ENCODE results near the gene MRPS18A.
"Not testable (repeated sequence)": the region's sequence is repeated elsewhere in the genome, so short reads cannot be mapped to it uniquely, and the experiment has no call there.

Gene MRPS18A

GRCh38 chr6:43670623-43670986, 17.0 kb downstream of the MRPS18A start:
- DNase-seq (ENCODE audit: low spot score), result no peak

DNA sequence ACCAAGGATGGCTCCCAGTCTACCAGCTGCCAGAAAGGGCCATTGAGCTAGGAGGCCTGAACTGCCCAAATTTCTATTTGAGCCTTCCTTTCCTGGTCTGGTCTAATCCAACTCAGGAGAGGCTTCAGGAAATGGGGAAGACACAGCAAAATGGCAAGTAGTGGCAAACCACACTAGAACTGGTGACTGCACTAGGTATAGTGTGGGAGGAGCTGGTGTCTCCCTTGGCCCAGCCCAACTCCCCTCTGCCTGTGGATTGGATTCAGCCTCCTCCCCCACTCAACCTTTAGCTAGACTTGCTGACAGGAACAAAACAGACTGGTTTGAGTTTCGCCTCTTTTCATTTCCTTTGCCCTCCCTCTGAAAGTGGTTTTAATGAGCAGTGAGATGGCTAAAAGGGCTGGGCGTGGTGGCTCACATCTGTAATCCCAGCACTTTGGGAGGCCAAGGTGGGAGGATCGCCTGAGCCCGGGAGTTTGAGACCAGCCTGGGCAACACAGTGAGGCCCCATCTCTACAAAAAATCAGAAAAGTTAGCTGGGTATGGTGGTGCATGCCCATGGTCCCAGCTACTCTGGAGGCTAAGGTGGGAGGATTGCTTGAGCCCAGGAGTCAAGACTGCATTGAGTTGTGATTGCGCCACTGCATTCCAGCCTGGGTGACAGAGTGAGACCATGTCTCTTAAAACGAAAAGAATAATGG, 17.5 kb downstream of the MRPS18A start:
- peak; percentile 30 for DNase-seq (ENCODE audit: low spot score)

DNA sequence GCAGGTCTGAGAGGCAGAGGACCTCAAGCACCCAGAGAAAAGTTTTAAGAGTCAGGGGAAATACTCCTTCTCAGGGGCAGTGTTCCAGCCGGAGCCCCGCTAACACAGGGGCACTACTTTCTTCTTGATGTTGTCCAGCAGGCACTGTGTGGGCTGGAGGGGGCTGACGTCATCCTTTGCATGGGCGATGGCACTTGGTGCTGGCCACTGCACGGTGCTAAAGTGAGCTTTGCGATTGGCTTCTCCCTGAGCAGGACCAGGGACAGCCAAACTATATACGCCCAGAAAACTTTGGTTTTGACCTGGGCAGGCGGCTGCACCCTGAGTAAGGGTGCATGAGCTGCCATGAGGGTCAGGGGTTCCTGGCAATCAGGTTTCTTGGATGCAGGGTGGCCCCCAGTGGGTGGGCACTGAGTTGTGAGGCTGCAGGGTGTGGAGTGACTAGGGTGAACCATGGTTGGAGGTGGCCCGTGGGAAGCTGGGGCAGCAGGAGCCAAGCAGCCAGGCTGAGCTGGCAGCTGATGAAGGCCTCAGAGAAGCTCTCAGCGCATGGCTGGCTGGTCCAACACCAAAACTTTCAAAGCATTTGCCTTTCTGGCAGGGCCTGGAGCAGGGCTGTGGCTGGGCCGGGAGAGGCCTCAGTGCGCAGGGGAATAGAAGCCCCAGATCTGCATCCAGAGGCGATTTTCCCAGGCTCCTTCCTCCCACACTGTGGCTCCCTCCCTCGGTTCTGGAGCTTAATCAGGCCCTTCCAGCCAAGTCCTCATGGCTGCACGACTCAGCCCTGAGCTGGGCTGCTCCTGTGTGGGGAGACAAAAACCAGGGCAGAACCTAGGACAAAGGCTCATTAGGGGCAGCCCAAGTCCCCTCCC, 18.3 kb downstream of the MRPS18A start:
- DNase-seq (ENCODE audit: low spot score), result peak; percentile 37

GRCh38 chr6:43668151-43669028, 19.2 kb downstream of the MRPS18A start:
- peak; percentile 99 for DNase-seq (ENCODE audit: low spot score)

DNA sequence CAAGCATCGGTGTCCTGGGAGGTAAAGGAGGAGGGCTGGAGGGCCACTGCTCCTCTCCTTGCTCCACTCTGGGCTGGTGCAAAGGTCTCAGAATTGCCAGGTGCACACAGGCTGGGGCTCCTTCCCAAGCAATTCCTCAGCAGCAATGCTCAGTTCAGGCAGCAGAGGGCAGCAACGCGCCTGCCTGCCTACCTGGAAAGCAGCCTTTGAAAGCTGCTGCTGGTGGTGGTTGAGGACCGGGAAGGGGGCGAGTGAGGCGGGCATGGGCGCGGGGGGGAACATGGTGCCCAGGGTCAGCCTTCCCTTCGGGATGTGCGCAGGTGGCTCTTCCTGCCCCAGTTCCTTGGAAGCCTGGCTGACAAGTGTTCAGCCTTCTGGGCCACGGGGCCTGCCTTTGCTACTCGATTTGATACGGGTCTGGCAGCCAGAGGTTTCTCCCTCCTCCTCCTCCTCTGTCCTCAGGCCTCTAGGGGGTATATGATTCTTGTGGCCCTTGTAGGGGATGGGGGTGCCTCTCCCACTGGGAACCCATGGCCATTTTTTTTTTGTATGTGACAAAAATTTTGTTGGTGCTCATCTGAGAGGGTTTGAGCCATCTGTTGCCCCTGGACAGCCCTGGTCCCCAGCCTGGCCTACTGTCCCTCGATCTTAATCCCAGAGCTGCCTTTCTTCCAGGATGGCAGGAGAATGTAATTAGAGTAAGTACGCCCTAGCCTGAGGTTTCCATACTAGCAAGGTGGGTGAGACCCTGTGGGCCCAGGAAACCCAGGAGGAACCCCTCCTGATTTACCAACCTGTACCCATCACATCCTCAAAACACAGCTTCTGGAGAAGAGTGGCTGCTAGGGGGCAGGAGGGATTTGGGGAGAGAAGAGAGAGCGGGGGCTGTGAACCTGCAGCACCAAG, 20.1 kb downstream of the MRPS18A start:
- peak; percentile 87 for DNase-seq (ENCODE audit: low spot score)

DNA sequence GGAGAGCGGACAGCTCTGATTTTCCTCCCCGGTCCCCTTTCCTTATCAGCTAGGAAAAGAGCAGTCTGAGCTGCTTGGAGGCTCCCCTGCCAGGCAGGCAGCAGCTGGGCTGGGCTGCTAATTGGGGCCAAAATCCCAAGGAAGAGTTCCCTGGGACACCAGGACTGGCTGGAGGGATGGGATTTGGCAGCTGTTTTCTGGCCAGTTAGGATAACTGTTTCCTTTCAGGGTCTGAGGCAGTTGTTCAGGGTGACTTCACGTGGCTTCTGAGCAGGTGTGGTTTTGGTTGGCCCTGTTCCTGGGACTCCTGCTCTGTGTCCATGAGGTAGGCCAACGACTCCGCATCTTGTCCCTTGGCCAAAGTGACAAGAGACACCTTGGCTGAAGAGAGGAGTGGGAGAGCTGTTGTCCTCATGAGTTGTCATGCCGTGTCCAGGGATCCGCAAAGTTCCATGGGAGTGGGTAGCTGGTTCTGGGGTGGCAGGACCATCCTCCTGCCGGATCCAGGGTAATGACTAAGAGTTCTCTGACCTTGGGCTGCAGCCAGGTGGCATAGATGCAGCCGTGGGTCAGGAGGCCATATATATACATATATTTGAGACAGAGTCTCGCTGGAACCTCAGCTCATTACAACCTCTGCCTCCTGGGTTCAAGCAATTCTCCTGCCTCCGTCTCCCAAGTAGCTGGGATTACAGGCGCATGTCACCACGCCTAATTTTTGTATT, 21.2 kb downstream of the MRPS18A start:
- no peak for DNase-seq (ENCODE audit: low spot score)

DNA sequence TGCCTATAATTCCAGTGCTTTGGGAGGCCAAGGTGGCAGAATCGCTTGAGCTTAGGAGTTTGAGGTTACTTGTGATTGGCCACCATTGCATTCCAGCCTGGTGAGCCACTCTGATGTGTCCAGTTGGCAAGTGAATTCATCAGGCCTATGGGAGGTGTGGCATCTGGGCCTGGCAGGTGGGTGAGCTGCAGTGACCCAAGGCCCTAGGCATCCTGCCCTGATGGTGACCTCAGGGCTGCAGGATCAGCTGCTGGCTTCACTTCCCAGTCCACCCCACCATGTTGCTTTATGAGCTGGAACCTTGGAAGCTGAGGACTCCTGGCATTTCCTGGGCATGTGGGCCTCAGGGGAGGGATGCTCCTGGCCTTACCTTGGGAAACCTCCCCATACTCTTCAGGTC, 22.2 kb downstream of the MRPS18A start:
- DNase-seq (ENCODE audit: low spot score), result peak; percentile 97

- not testable (repeated sequence) for DNase-seq (ENCODE audit: low spot score)
Observed at GRCh38 chr6:43662948-43663347, 24.6 kb downstream of the MRPS18A start.

DNA sequence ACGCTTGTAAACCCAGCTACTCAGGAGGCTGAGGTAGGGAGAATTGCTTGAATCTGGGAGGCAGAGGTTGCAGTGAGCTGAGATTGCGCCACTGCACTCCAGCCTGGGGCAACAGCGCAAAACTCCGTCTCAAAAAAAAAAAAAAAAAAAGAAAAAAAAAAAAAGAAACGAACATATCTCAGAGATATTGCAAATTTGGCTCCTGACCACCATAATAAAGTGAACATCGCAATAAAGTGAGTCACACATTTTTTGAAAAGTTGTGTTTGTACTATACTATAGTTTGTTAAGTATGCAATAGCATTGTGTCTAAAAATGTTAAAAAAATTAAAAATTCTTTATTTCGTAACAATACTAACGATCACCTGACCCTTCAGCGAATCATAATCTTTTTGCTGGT, 29.4 kb downstream of the MRPS18A start:
- no peak for DNase-seq (ENCODE audit: low spot score)

GRCh38 chr6:43657221-43657802, 30.3 kb downstream of the MRPS18A start:
- no peak for DNase-seq (ENCODE audit: low spot score)

DNA sequence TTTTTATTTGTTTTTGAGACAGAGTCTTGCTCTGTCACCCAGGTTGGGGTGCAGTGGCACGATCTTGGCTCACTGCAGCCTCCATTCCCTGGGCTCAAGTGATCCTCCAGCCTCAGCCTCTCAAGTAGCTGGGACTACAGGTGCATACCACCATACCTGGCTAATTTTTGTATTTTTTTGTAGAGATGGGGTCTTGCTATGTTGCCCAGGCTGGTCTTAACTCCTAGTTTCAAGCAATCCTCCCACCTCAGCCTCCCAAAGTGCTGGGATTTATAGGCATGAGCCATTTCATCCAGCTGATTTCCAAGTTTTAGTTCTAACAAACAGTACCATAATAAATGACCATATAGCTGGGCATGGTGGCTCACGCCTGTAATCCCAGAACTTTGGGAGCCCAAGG, 34.8 kb downstream of the MRPS18A start:
- DNase-seq (ENCODE audit: low spot score), result not testable (repeated sequence)

DNA sequence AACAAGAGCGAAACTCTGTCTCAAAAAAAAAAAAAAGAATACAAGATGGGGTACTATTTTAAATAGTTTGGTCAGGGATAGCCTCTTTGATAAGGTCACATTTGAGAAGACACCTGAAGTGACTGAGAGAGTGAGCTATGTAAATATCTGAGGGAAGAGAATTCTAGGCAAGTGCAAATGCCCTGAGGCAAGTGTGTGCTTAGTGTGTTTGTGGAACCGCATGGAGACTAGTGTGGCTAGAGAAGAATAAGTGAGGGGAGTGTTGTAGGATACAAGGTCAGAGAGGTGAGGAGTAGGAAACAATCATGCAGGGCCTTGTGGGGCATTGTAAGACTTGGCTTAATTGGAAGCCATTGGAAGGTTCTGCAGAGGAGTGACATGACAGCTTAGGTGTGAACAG, 39.3 kb downstream of the MRPS18A start:
- no peak for DNase-seq (ENCODE audit: low spot score)

GRCh38 chr6:43647613-43648012, 40.0 kb downstream of the MRPS18A start:
- no peak for DNase-seq (ENCODE audit: low spot score)

DNA sequence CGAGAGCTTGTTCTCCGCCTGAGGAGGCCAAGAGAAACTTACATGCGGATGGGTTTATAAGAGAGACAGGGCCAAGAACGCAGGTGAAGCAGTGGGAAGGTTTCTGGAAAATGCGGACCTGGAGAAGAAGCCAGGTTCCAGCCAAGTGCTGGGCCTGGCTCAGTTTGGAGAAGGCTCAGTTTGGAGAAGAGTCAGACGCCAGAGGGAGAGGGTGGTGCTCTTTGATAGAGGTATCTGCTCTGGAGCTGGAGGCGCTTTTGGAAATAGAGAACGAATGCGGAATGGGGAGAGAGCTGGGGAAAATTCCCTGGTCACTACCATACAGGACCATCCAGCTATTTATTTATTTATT, 42.0 kb downstream of the MRPS18A start:
- no peak for DNase-seq (ENCODE audit: low spot score)

DNA sequence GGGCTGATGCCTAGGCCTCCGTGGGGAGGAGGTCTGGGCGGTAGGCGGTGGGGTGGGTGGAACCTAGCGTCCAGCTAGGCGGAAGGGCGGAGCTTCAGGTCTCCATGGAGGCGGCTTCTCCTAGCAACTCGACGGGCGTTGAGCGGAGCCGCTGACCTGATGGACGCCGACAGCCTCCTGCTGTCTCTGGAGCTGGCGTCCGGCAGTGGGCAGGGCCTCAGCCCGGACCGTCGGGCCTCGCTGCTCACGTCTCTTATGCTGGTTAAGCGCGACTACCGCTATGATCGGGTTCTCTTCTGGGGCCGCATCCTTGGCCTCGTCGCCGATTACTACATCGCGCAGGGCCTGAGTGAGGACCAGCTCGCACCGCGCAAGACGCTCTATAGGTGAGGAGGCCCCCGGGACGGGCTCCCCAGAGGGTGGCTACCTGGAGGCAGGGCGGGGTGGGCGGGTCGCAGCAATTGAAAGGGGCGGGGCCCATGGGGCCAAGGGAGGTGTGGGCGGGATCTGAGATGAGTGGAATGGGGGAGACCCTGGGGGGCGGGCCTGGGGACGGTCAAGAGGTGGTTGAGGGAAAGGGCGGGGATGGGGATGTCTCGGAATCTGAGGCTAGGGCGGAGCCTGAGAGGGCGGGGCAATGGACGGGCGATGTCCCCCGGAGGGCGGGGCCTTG, 42.5 kb downstream of the MRPS18A start, which contains the start of gene RSPH9:
Gene RSPH9, plus strand, starts transcription at position 97 of the 673 bp plus-strand sequence. Its CDS starts 63 bp downstream, at position 160.
- peak; percentile 25 for DNase-seq (ENCODE audit: low spot score)

- DNase-seq (ENCODE audit: low spot score), result peak; percentile 71
Observed at GRCh38 chr6:43639984-43640800, 47.4 kb downstream of the MRPS18A start.

DNA sequence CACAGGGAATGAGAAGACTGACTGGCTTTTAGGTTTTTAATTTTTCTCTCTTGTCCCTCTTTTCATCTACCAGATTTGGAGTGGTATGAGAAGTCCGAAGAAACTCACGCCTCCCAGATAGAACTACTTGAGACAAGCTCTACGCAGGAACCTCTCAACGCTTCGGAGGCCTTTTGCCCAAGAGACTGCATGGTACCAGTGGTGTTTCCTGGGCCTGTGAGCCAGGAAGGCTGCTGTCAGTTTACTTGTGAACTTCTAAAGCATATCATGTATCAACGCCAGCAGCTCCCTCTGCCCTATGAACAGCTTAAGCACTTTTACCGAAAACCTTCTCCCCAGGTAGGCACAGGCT, 51.3 kb downstream of the MRPS18A start:
- peak; percentile 32 for DNase-seq (ENCODE audit: low spot score)

- peak; percentile 76 for DNase-seq (ENCODE audit: low spot score)
Observed at GRCh38 chr6:43635387-43636307, 51.9 kb downstream of the MRPS18A start, which contains the start of gene MAD2L1BP. TSS of gene MAD2L1BP (plus strand) at chr6:43635840. CDS start at chr6:43635876, 36 bp downstream.

Measured in kidney tubule cell (primary cell).